ENCODE results near the gene SIGLEC11.

- no peak for TF ChIP-seq CTCF (IDR thresholded peaks at IDR 0.05)
- TF ChIP-seq EZH2 (IDR thresholded peaks at IDR 0.05; ENCODE audit: borderline replicate concordance, insufficient read depth, low read depth, low read length, poor library complexity, severe bottlenecking), result no peak
These were observed 52.2 kb downstream of the SIGLEC11 start for GRCh38 chr19:49908480-49909420.
